Peyer's patch (tissue), 4 donors: Measurements from ENCODE around the gene DDAH1. TPM values are rescaled to one million over a fixed set of nuclear protein-coding genes. Genes with fewer than 3 reads are reported as not detected.

Source experiments
- DNase-seq, 3 donors: peaks; one replicate each; pipeline ENCODE4 v3.0.0-alpha.2; 2017 to 2019
- H3K27ac ChIP-seq, 4 donors: fragments of 200-600 bp; sonication (generic); one replicate each; pipeline ENCODE4 v1.5.1; 2016 to 2019
- H3K27me3 ChIP-seq, 2 donors: fragments of 200-600 bp; sonication (generic); one replicate each; pipeline ENCODE4 v1.5.1; 2019
- H3K36me3 ChIP-seq, 3 donors: fragments of 200-600 bp; sonication (generic); one replicate each; pipeline ENCODE4 v1.5.1; 2016 to 2019
- H3K4me1 ChIP-seq, 4 donors: fragments of 200-600 bp; sonication (generic); one replicate each; pipeline ENCODE4 v1.5.1; 2016 to 2019
- H3K4me3 ChIP-seq, 4 donors: fragments of 200-600 bp; sonication (generic); 1 replicate in 3 of 4; 2 replicates in 1 of 4; pipeline ENCODE4 v1.5.1; 2016 to 2019; ENCODE audit warnings: mild to moderate bottlenecking in 1 of 4
- H3K9me3 ChIP-seq, 4 donors: fragments of 200-600 bp; sonication (generic); one replicate each; pipeline ENCODE4 v1.5.1; 2016 to 2019; ENCODE audit warnings: mild to moderate bottlenecking in 1 of 4
- CTCF ChIP-seq, 6 experiments: fragments of 450-650 bp in 4 of 6; fragments of 200-600 bp in 2 of 6; sonication (generic) in 1 of 6; IDR thresholded peaks; one replicate each; pipeline ENCODE4 v1.5.1; 2017 to 2019; ENCODE audit warnings: antibody characterized with exemption in 6 of 6, mild to moderate bottlenecking in 3 of 6, moderate library complexity in 1 of 6
- POLR2A ChIP-seq, 2 donors: fragments of 450-650 bp; IDR thresholded peaks; one replicate each; pipeline ENCODE4 v1.5.1; 2017; ENCODE audit warnings: antibody characterized with exemption in 2 of 2, mild to moderate bottlenecking in 2 of 2, moderate library complexity in 2 of 2
- total RNA-seq, 4 donors: library from RNA; depleted of rRNA; stranded (reverse); fragments of >200 nt; gene quantifications; one replicate each; pipeline ENCODE4 v1.1.0, GENCODE V29; 2016

DDAH1 gene
- total RNA-seq, 4 donors from 2014 or later: 40.8 to 60.2 (median 51.2) TPM

- Histone ChIP-seq H3K9me3 (no peaks in the 10 kb centered on the region), H3K27ac (no peak overlapping the region), H3K4me3 (no peak overlapping the region), H3K4me1 (peaks cover 0 to 7% (median 0%) of the 10 kb centered on the region in 4 donors), H3K36me3 (no peaks in the 10 kb centered on the region), H3K27me3 (no peaks in the 10 kb centered on the region)
- no peak for DNase-seq
- TF ChIP-seq POLR2A (IDR thresholded peaks at IDR 0.05): no peak
- TF ChIP-seq CTCF (IDR thresholded peaks at IDR 0.05): no peak
Observed at GRCh38 chr1:85327759-85328158, 137.2 kb downstream of the DDAH1 start.

GRCh38 chr1:85326851-85327250, 138.1 kb downstream of the DDAH1 start:
- Histone ChIP-seq H3K4me1 (peaks cover 0 to 7% (median 0%) of the 10 kb centered on the region in 4 donors), H3K4me3 (no peak overlapping the region), H3K27me3 (no peaks in the 10 kb centered on the region), H3K9me3 (no peaks in the 10 kb centered on the region), H3K36me3 (no peaks in the 10 kb centered on the region), H3K27ac (no peak overlapping the region)
- DNase-seq: no peak
- no peak for TF ChIP-seq POLR2A (IDR thresholded peaks at IDR 0.05)
- no peak for TF ChIP-seq CTCF (IDR thresholded peaks at IDR 0.05)

GRCh38 chr1:85326336-85326735, 138.6 kb downstream of the DDAH1 start:
- no peaks in the 10 kb centered on the region for H3K36me3 ChIP-seq
- H3K9me3 ChIP-seq: no peaks in the 10 kb centered on the region
- H3K27me3 ChIP-seq: no peaks in the 10 kb centered on the region
- no peak for DNase-seq
- no peak overlapping the region for H3K4me3 ChIP-seq
- H3K27ac ChIP-seq: no peak overlapping the region
- H3K4me1 ChIP-seq: peaks cover 0 to 7% (median 0%) of the 10 kb centered on the region in 4 donors
- TF ChIP-seq POLR2A (IDR thresholded peaks at IDR 0.05) (no peak), CTCF (IDR thresholded peaks at IDR 0.05) (no peak)

- Histone ChIP-seq H3K9me3 (no peaks in the 10 kb centered on the region), H3K4me3 (no peak overlapping the region), H3K36me3 (no peaks in the 10 kb centered on the region), H3K4me1 (peaks cover 0 to 6% (median 0%) of the 10 kb centered on the region in 4 donors), H3K27ac (no peak overlapping the region), H3K27me3 (no peaks in the 10 kb centered on the region)
- TF ChIP-seq CTCF (IDR thresholded peaks at IDR 0.05) (no peak), POLR2A (IDR thresholded peaks at IDR 0.05) (no peak)
- no peak for DNase-seq
Observed at GRCh38 chr1:85325920-85326319, 139.0 kb downstream of the DDAH1 start.

GRCh38 chr1:85323770-85324169, 141.2 kb downstream of the DDAH1 start:
- TF ChIP-seq CTCF (IDR thresholded peaks at IDR 0.05) (no peak), POLR2A (IDR thresholded peaks at IDR 0.05) (no peak)
- Histone ChIP-seq H3K27me3 (no peaks in the 10 kb centered on the region), H3K9me3 (no peaks in the 10 kb centered on the region), H3K36me3 (no peaks in the 10 kb centered on the region), H3K4me1 (no peaks in the 10 kb centered on the region), H3K4me3 (no peak overlapping the region), H3K27ac (no peak overlapping the region)
- DNase-seq: no peak

- H3K9me3 ChIP-seq: no peaks in the 10 kb centered on the region
- no peak overlapping the region for H3K27ac ChIP-seq
- no peaks in the 10 kb centered on the region for H3K36me3 ChIP-seq
- no peaks in the 10 kb centered on the region for H3K4me1 ChIP-seq
- no peaks in the 10 kb centered on the region for H3K27me3 ChIP-seq
- TF ChIP-seq CTCF (IDR thresholded peaks at IDR 0.05) (no peak), POLR2A (IDR thresholded peaks at IDR 0.05) (no peak)
- no peak for DNase-seq
- no peak overlapping the region for H3K4me3 ChIP-seq
Observed at GRCh38 chr1:85322655-85323054, 142.3 kb downstream of the DDAH1 start.
